Neural cell (in vitro differentiated cells): Measurements from ENCODE around the gene ZNF385C. TPM values are rescaled to one million over a fixed set of nuclear protein-coding genes. Genes with fewer than 3 reads are reported as not detected.

Experiments
- H2AFZ ChIP-seq: fragments of 200-600, 300-800 bp; sonication (generic), shearing (Covaris generic); 2 replicates; pipeline ENCODE4 v1.6.0; 2014; ENCODE audit warnings: low read depth, mild to moderate bottlenecking, antibody characterized with exemption, low read length, moderate library complexity
- H3F3A ChIP-seq: fragments of 200-600 bp; shearing (Covaris generic); 2 replicates; pipeline ENCODE4 v1.6.1; 2016; ENCODE audit warnings: mild to moderate bottlenecking, moderate library complexity, mixed read lengths, antibody characterized with exemption, low read length; ENCODE audit not compliant: insufficient read depth, poor library complexity, severe bottlenecking
- H3K27ac ChIP-seq: fragments of 200-600, 300-800 bp; sonication (generic), shearing (Covaris generic); 2 replicates; pipeline ENCODE4 v1.5.1; 2014; ENCODE audit warnings: mild to moderate bottlenecking, low read length, moderate library complexity
- H3K27me3 ChIP-seq: fragments of 300-800, 200-600 bp; sonication (generic), shearing (Covaris generic); 2 replicates; pipeline ENCODE4 v1.6.0; 2014; ENCODE audit warnings: mild to moderate bottlenecking, low read depth, low read length, moderate library complexity; ENCODE audit not compliant: insufficient read depth
- H3K36me3 ChIP-seq: fragments of 300-800, 200-600 bp; sonication (generic), shearing (Covaris generic); 2 replicates; pipeline ENCODE4 v1.5.1; 2014; ENCODE audit warnings: mild to moderate bottlenecking, antibody characterized with exemption, low read length, moderate library complexity; ENCODE audit not compliant: insufficient read depth
- H3K4me2 ChIP-seq: fragments of 300-800, 200-600 bp; sonication (generic), shearing (Covaris generic); 2 replicates; pipeline ENCODE4 v1.6.0; 2014; ENCODE audit warnings: mild to moderate bottlenecking, low read length
- H3K4me3 ChIP-seq: fragments of 300-800, 200-600 bp; sonication (generic), shearing (Covaris generic); 2 replicates; pipeline ENCODE4 v1.5.1; 2014; ENCODE audit warnings: mild to moderate bottlenecking, low read length, moderate library complexity
- H3K79me2 ChIP-seq: fragments of 200-600 bp; shearing (Covaris generic); replicated peaks from 2 replicates; pipeline ENCODE4 v1.6.0; 2014; ENCODE audit warnings: mild to moderate bottlenecking, low read length, moderate library complexity; ENCODE audit not compliant: insufficient read depth
- H3K9ac ChIP-seq: fragments of 300-800, 200-600 bp; sonication (generic), shearing (Covaris generic); 2 replicates; pipeline ENCODE4 v1.6.1; 2016; ENCODE audit warnings: mild to moderate bottlenecking, low read length, mixed read lengths
- H3K9me2 ChIP-seq: fragments of 200-600 bp; shearing (Covaris generic); 2 replicates; pipeline ENCODE4 v1.6.1; 2016; ENCODE audit warnings: mild to moderate bottlenecking, low read length, mixed read lengths; ENCODE audit not compliant: insufficient read depth
- H3K9me3 ChIP-seq: fragments of 200-600, 300-800 bp; sonication (generic), shearing (Covaris generic); 2 replicates; pipeline ENCODE4 v1.6.1; 2016; ENCODE audit warnings: mild to moderate bottlenecking, mixed run types, low read length, moderate library complexity, mixed read lengths
- H4K20me1 ChIP-seq: fragments of 200-600 bp; shearing (Covaris generic); 2 replicates; pipeline ENCODE4 v1.6.1; 2016; ENCODE audit warnings: mild to moderate bottlenecking, mixed run types; ENCODE audit not compliant: insufficient read depth
- CTCF ChIP-seq: fragments of 450-650 bp; IDR thresholded peaks from 2 replicates; pipeline ENCODE4 v1.5.1; 2014; ENCODE audit warnings: antibody characterized with exemption, mild to moderate bottlenecking, moderate library complexity; ENCODE audit not compliant: poor library complexity, severe bottlenecking
- EP300 ChIP-seq: fragments of 450-650 bp; conservative IDR thresholded peaks from 2 replicates; pipeline ENCODE4 v1.6.1; 2014; ENCODE audit warnings: antibody characterized with exemption, mild to moderate bottlenecking, moderate library complexity; ENCODE audit not compliant: poor library complexity, severe bottlenecking
- EZH2 ChIP-seq: fragments of 200-600, 300-800 bp; shearing (Covaris generic), sonication (generic); IDR thresholded peaks from 2 replicates; pipeline ENCODE4 v1.6.1; 2014; ENCODE audit warnings: antibody characterized with exemption, low read length, borderline replicate concordance, mild to moderate bottlenecking; ENCODE audit not compliant: insufficient read depth, poor library complexity, severe bottlenecking
- MXI1 ChIP-seq: fragments of 450-650 bp; conservative IDR thresholded peaks from 2 replicates; pipeline ENCODE4 v1.6.1; 2014; ENCODE audit warnings: antibody characterized with exemption, mild to moderate bottlenecking; ENCODE audit not compliant: poor library complexity, severe bottlenecking
- POLR2AphosphoS5 ChIP-seq: IDR thresholded peaks from 2 replicates; pipeline ENCODE4 v1.6.1; 2012
- RAD21 ChIP-seq: fragments of 450-650 bp; conservative IDR thresholded peaks from 2 replicates; pipeline ENCODE4 v1.6.1; 2014; ENCODE audit warnings: antibody characterized with exemption, mild to moderate bottlenecking, moderate library complexity
- REST ChIP-seq: IDR thresholded peaks from 2 replicates; pipeline ENCODE4 v1.6.1; 2012; ENCODE audit warnings: borderline replicate concordance
- SMC3 ChIP-seq: fragments of 450-650 bp; conservative IDR thresholded peaks from 2 replicates; pipeline ENCODE4 v1.6.1; 2014; ENCODE audit warnings: antibody characterized with exemption, mild to moderate bottlenecking, moderate library complexity; ENCODE audit not compliant: poor library complexity
- TAF1 ChIP-seq: IDR thresholded peaks from 2 replicates; pipeline ENCODE4 v1.6.1; 2012; ENCODE audit warnings: low read depth
- polyA plus RNA-seq: library from polyadenylated mRNA; depleted of rRNA; stranded (reverse); fragments of >200 nt; gene quantifications from 2 replicates; pipeline ENCODE4 v1.2.3, GENCODE V29; 2014

ZNF385C gene
- polyA plus RNA-seq, 1 donor from 2014 or later = 0.69 TPM

GRCh38 chr17:42129109-42129837 lies 31.0 kb upstream of the ZNF385C start:
- no peaks in the 10 kb centered on the region for H4K20me1 ChIP-seq
- TF ChIP-seq MXI1 (no peak), EZH2 (no peak), REST (no peak), CTCF (no peak), EP300 (no peak), TAF1 (no peak)
- no peak overlapping the region for H3K4me3 ChIP-seq
- H3K27me3 ChIP-seq = no peaks in the 10 kb centered on the region
- H2AFZ ChIP-seq = no peak overlapping the region
- H3K79me2 ChIP-seq = no peaks in the 10 kb centered on the region
- no peaks in the 10 kb centered on the region for H3F3A ChIP-seq
- H3K9ac ChIP-seq = no peak overlapping the region
- H3K4me2 ChIP-seq = no peak overlapping the region
- H3K9me3 ChIP-seq = no peaks in the 10 kb centered on the region
- no peaks in the 10 kb centered on the region for H3K36me3 ChIP-seq
- no peak overlapping the region for H3K27ac ChIP-seq
- no peaks in the 10 kb centered on the region for H3K9me2 ChIP-seq

GRCh38 chr17:42127414-42127813 lies 29.1 kb upstream of the ZNF385C start:
- H3K4me3 ChIP-seq = no peak overlapping the region
- H3K4me2 ChIP-seq = no peak overlapping the region
- H4K20me1 ChIP-seq = no peaks in the 10 kb centered on the region
- H3F3A ChIP-seq = no peaks in the 10 kb centered on the region
- no peaks in the 10 kb centered on the region for H3K36me3 ChIP-seq
- TF ChIP-seq POLR2AphosphoS5 (no peak), EZH2 (no peak), TAF1 (no peak), MXI1 (no peak), CTCF (no peak), RAD21 (no peak), REST (no peak), SMC3 (no peak), EP300 (no peak)
- H3K79me2 ChIP-seq = no peaks in the 10 kb centered on the region
- H2AFZ ChIP-seq = no peak overlapping the region
- no peak overlapping the region for H3K27ac ChIP-seq
- H3K9me2 ChIP-seq = no peaks in the 10 kb centered on the region
- H3K9me3 ChIP-seq = no peaks in the 10 kb centered on the region
- H3K27me3 ChIP-seq = no peaks in the 10 kb centered on the region
- H3K9ac ChIP-seq = no peak overlapping the region
